ENCODE data around the gene C10orf71.

Gene C10orf71

DNA sequence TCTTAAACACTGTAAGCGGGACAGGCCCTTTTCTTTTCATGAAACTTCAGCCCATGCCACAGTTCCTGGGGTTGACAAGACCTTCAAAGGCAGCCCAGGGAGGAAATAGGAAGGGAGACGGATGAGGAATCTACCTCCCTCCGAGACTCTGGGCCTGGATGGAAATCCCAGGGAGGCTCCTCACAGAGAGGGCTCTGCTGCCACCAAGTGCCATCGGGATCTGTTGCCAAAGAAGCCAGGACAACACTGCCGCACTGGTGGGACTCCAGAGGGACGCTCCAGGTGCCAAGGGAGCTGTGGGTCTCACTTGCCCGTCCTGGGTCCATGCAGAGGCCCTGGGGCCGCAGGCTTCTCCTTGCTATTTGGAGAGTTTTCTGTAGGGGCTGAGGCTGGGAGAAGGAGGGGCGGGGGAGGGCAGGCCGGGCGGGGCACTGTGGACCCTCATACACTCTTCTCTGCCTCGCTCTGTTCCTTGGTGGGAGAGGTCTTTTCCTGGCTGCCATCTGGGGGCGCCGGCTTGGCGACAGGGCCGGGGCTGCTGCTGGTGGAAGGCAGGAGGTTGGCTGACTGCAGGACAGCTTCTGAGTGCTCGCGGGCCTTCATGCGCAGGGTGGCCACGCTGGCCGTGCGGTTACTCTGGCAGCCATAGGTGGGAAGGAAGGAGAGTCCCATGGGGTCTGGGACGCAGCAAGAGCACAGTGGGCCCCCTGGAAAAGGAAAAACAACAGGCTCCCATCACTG, 66.9 kb downstream of the C10orf71 start:
- TF ChIP-seq TCF12 (IDR thresholded peaks at IDR 0.05; ENCODE audit: low read depth) (no peak), EGR1 (IDR thresholded peaks at IDR 0.05) (no peak), CREB1 (IDR thresholded peaks at IDR 0.05; ENCODE audit: low read depth) (no peak), RAD21 (IDR thresholded peaks at IDR 0.05; ENCODE audit: low read depth) (no peak; the same call in 1 of the 2 replicates), EP300 (IDR thresholded peaks at IDR 0.05; ENCODE audit: borderline replicate concordance) (no peak), TEAD4 (IDR thresholded peaks at IDR 0.05) (no peak)
- TF ChIP-seq, protein P1, sequence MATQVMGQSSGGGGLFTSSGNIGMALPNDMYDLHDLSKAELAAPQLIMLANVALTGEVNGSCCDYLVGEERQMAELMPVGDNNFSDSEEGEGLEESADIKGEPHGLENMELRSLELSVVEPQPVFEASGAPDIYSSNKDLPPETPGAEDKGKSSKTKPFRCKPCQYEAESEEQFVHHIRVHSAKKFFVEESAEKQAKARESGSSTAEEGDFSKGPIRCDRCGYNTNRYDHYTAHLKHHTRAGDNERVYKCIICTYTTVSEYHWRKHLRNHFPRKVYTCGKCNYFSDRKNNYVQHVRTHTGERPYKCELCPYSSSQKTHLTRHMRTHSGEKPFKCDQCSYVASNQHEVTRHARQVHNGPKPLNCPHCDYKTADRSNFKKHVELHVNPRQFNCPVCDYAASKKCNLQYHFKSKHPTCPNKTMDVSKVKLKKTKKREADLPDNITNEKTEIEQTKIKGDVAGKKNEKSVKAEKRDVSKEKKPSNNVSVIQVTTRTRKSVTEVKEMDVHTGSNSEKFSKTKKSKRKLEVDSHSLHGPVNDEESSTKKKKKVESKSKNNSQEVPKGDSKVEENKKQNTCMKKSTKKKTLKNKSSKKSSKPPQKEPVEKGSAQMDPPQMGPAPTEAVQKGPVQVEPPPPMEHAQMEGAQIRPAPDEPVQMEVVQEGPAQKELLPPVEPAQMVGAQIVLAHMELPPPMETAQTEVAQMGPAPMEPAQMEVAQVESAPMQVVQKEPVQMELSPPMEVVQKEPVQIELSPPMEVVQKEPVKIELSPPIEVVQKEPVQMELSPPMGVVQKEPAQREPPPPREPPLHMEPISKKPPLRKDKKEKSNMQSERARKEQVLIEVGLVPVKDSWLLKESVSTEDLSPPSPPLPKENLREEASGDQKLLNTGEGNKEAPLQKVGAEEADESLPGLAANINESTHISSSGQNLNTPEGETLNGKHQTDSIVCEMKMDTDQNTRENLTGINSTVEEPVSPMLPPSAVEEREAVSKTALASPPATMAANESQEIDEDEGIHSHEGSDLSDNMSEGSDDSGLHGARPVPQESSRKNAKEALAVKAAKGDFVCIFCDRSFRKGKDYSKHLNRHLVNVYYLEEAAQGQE (IDR thresholded peaks at IDR 0.05; ENCODE audit: low read depth): no peak

DNA sequence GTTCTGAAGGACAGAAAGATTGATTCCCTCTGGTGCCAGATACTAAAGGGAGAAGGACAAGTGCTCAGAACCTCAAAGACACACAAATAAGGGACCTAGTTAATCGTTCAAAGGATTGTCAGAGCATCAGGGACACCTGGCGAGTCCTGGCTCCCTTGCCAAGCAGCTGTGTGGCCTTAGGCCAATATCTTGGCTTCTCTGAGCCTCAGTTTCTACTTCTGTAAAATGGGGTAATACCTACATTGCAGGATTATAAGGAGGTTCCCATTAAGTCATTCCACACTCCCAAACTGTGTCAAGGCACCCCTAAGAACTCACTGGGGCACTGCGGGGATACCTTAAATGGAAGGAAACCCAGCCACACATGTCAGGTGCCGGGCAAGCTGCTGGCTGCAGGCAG, 67.5 kb downstream of the C10orf71 start:
- no peak for TF ChIP-seq TCF12 (IDR thresholded peaks at IDR 0.05; ENCODE audit: low read depth)

DNA sequence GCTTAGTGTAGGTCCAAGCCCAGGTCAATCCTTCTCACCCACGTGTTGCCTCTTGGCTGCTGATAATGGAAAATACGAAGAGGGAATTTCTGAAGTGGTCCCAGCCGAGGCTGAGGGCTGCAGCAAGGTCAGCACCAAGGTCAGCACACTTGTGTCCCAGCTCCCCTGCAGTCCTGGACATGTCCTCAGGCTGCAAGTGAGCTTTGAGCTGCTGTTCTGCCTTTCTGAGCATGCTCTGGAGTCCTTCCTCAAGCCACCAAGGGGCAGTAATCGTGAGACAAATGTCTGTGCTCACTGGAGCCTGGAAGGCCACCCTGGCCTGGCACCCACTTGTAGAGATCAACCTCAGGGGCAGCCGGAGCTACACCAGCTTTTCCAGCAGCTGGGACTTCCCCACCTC, 68.6 kb downstream of the C10orf71 start:
- TF ChIP-seq, protein P1 (IDR thresholded peaks at IDR 0.05; ENCODE audit: low read depth): peak; percentile 87
- no peak for TF ChIP-seq ZBTB7A (IDR thresholded peaks at IDR 0.05; ENCODE audit: low read depth)

DNA sequence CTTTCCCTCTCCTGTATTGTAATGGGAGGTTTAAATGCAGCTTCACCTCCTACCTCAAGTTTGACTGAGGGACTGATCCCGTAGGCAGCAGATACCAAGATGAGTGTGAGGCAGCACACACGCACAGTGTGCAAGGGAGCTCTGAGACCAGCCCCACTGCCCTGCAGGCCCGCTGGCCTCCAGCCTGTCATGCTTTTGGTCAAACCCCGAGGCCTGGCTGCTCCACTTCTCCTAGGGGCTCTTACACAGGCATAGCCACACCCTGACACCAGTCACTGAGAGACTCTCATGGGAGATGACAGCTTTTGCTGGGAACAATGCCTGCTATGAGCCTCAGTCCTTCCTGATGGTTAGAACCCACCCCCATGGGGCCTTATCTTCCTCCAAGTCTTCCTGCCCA, 69.3 kb downstream of the C10orf71 start:
- TF ChIP-seq TCF12 (IDR thresholded peaks at IDR 0.05; ENCODE audit: low read depth) (no peak), FOXM1 (IDR thresholded peaks at IDR 0.05; ENCODE audit: borderline replicate concordance, low read depth) (no peak), EGR1 (IDR thresholded peaks at IDR 0.05) (no peak)
- TF ChIP-seq, protein P2, sequence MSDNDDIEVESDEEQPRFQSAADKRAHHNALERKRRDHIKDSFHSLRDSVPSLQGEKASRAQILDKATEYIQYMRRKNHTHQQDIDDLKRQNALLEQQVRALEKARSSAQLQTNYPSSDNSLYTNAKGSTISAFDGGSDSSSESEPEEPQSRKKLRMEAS (IDR thresholded peaks at IDR 0.05): no peak

DNA sequence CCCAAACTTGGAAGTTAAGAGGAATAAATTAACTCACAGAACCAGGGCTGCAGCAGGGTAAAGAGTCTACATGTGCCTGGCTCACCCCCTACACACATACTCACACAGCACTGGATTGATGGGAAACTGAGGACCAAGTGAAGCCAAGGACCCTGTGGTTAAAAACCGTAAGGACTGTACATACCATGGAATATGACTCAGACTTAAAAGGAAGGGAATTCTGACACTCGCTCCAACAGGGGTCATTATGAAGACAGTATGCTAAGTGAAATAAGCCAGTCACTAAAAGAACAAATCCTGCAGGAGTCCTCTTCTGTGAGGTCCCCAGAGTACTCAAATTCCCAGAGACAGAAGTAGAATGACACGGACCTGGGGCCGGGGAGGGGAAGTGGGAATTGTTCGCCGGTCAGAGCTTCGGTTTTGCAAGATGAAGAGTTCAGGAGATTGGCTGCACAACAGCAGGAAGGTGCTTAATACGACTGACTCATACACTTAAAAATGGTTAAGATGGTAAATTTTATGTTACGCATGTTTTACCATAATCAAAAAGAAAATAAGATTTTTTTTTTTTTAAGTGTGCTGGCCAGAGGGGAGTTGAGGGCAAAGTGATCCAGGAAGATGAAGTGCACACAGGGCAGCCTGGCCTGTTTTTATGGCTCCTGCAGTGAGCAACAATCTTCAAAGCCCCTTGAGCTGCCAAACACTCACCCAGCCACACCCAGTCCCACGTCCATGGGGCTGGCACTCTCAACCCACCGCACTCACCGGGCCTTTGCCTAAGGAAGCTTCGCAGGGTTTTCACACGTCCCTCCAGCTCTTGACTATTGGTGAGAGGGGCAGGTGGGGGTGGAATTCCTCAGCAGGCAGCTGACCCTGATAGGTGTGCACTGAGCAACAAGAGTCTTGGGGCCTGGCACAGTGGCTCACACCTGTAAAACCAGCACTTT, 70.5 kb downstream of the C10orf71 start:
- TF ChIP-seq, protein P1 (IDR thresholded peaks at IDR 0.05; ENCODE audit: low read depth): no peak
- TF ChIP-seq TCF12 (IDR thresholded peaks at IDR 0.05; ENCODE audit: low read depth) (no peak), CREB1 (IDR thresholded peaks at IDR 0.05; ENCODE audit: low read depth) (no peak), ZBTB7A (IDR thresholded peaks at IDR 0.05; ENCODE audit: low read depth) (no peak)
- TF ChIP-seq, protein P2 (IDR thresholded peaks at IDR 0.05): no peak
- TF ChIP-seq, protein P3, sequence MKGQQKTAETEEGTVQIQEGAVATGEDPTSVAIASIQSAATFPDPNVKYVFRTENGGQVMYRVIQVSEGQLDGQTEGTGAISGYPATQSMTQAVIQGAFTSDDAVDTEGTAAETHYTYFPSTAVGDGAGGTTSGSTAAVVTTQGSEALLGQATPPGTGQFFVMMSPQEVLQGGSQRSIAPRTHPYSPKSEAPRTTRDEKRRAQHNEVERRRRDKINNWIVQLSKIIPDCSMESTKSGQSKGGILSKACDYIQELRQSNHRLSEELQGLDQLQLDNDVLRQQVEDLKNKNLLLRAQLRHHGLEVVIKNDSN (IDR thresholded peaks at IDR 0.05): no peak
